B cell (primary cell): ENCODE data around the gene CSMD2. TPM values are rescaled to one million over a fixed set of nuclear protein-coding genes. Genes with fewer than 3 reads are reported as not detected.

Experiments used
- ATAC-seq: fragments of 200-7000 bp; cut with Tn5 transposase; one replicate; pipeline ENCODE4 v1.10.0; 2021; ENCODE audit warnings: low read depth, mild to moderate bottlenecking, moderate number of reproducible peaks, moderate library complexity
- CTCF ChIA-PET: fragments of 350-600 bp; sonication (Branson Sonifier 250); formaldehyde crosslinking; loops from one replicate; lab custom pipeline; 2021; ENCODE audit warnings: antibody characterized with exemption, inconsistent platforms; lab: Charles Lee
- POLR2A ChIA-PET: fragments of 350-600 bp; sonication (Branson Sonifier 250); formaldehyde crosslinking; loops from one replicate; lab custom pipeline; 2021; ENCODE audit warnings: antibody characterized with exemption; lab: Charles Lee
- DNase-seq: peaks from one replicate; pipeline ENCODE4 v3.0.0; 2013
- H2AFZ ChIP-seq: 2 replicates; pipeline ENCODE4 v1.6.1; 2012; ENCODE audit warnings: mild to moderate bottlenecking, low read depth, low read length; ENCODE audit not compliant: insufficient read depth, poor library complexity, severe bottlenecking
- H3K27ac ChIP-seq, 2 donors: 1 replicate in 1 of 2; 2 replicates in 1 of 2; pipeline ENCODE4 v1.5.1; 2012 to 2013; ENCODE audit warnings: low read length in 2 of 2, mild to moderate bottlenecking in 2 of 2, moderate library complexity in 1 of 2
- H3K27me3 ChIP-seq, 4 experiments: fragments of 200-600 bp in 1 of 4; sonication (generic) in 1 of 4; replicated peaks in 1 of 4; 1 replicate in 2 of 4; 2 replicates in 2 of 4; pipeline versions ENCODE4 v1.6.1 to v1.7.0; 2013 to 2016; ENCODE audit warnings: low read length in 3 of 4, mild to moderate bottlenecking in 2 of 4, mixed read lengths in 1 of 4, moderate library complexity in 1 of 4; ENCODE audit not compliant: insufficient read depth in 4 of 4, control insufficient read depth in 3 of 4; ENCODE audit errors: control extremely low read depth in 1 of 4
- H3K36me3 ChIP-seq, 2 experiments: replicated peaks in 1 of 2; 1 replicate in 1 of 2; 2 replicates in 1 of 2; pipeline versions ENCODE4 v1.6.1 to v1.7.1; 2013; ENCODE audit warnings: low read length in 1 of 2; ENCODE audit not compliant: insufficient read depth in 2 of 2, control insufficient read depth in 1 of 2; ENCODE audit errors: control extremely low read depth in 1 of 2, extremely low read depth in 1 of 2
- H3K4me1 ChIP-seq, 2 donors: fragments of 200-600 bp in 1 of 2; sonication (generic) in 1 of 2; 1 replicate in 1 of 2; 2 replicates in 1 of 2; pipeline versions ENCODE4 v1.5.1 to v1.6.1; 2013 to 2017; ENCODE audit warnings: low read length in 2 of 2; ENCODE audit not compliant: control insufficient read depth in 2 of 2, insufficient read depth in 2 of 2
- H3K4me2 ChIP-seq: replicated peaks from 2 replicates; pipeline ENCODE3; 2012; ENCODE audit warnings: mild to moderate bottlenecking, low read depth, low read length; ENCODE audit not compliant: poor library complexity, severe bottlenecking
- H3K4me3 ChIP-seq, 5 experiments: fragments of 200-600 bp in 1 of 5; sonication (generic) in 1 of 5; 1 replicate in 3 of 5; 2 replicates in 2 of 5; pipeline versions ENCODE4 v1.5.1 to v1.7.0; 2011 to 2016; ENCODE audit warnings: low read length in 4 of 5, mild to moderate bottlenecking in 4 of 5, low read depth in 2 of 5, control low read depth in 1 of 5, moderate library complexity in 1 of 5; ENCODE audit not compliant: insufficient read depth in 1 of 5; ENCODE audit errors: control extremely low read depth in 1 of 5, extremely low read depth in 1 of 5
- H3K79me2 ChIP-seq: fragments of 200-600 bp; sonication (generic); one replicate; pipeline ENCODE4 v1.6.0; 2016; ENCODE audit warnings: low read length; ENCODE audit not compliant: control insufficient read depth, insufficient read depth
- H3K9ac ChIP-seq: fragments of 200-600 bp; sonication (generic); 2 replicates; pipeline ENCODE4 v1.6.1; 2017; ENCODE audit warnings: mild to moderate bottlenecking, low read length, moderate library complexity
- H3K9me3 ChIP-seq, 3 donors: one replicate each; pipeline versions ENCODE4 v1.6.1 to v1.7.1; 2013; ENCODE audit warnings: low read length in 2 of 3; ENCODE audit not compliant: control insufficient read depth in 2 of 3, insufficient read depth in 1 of 3; ENCODE audit errors: control extremely low read depth in 1 of 3
- H4K20me1 ChIP-seq: 2 replicates; pipeline ENCODE4 v1.6.0; 2012; ENCODE audit warnings: mild to moderate bottlenecking, low read length; ENCODE audit not compliant: insufficient read depth, control insufficient read depth, poor library complexity, severe bottlenecking
- H3K27ac Mint-ChIP-seq: one replicate; pipeline ENCODE4 v1.8.0; 2021; ENCODE audit warnings: mixed read lengths
- H3K27me3 Mint-ChIP-seq: one replicate; pipeline ENCODE4 v1.8.0; 2021; ENCODE audit warnings: mixed read lengths
- H3K4me1 Mint-ChIP-seq: one replicate; pipeline ENCODE4 v1.8.0; 2021; ENCODE audit warnings: mixed read lengths
- H3K4me3 Mint-ChIP-seq: one replicate; pipeline ENCODE4 v1.8.0; 2021; ENCODE audit warnings: mixed read lengths
- H3K9me3 Mint-ChIP-seq: one replicate; pipeline ENCODE4 v1.8.0; 2022; ENCODE audit warnings: mixed read lengths; ENCODE audit not compliant: insufficient read depth
- CTCF ChIP-seq: fragments of 200-600 bp; IDR thresholded peaks from one replicate; pipeline ENCODE4 v1.8.0; 2022; ENCODE audit warnings: antibody characterized with exemption, mild to moderate bottlenecking
- EZH2 ChIP-seq: IDR thresholded peaks from 2 replicates; pipeline ENCODE4 v1.6.1; 2012; ENCODE audit warnings: borderline replicate concordance, low read depth, mild to moderate bottlenecking, moderate library complexity, low read length; ENCODE audit not compliant: insufficient read depth, poor library complexity, severe bottlenecking
- WGBS: methylation state at CpG from one replicate; pipeline ENCODE4 v1.1.5; 2013; ENCODE audit warnings: missing lambda C conversion rate; ENCODE audit not compliant: insufficient coverage; 5-methylcytosine and 5-hydroxymethylcytosine counted together
- intact Hi-C: fragments of 100-400 bp; cut with micrococcal nuclease; formaldehyde crosslinking; loops from one replicate; pipeline ENCODE4 v1.10.0; 2022
- polyA plus RNA-seq: library from polyadenylated mRNA; depleted of rRNA; stranded (reverse); fragments of >200 nt; gene quantifications from 2 replicates; pipeline ENCODE4 v1.2.3, GENCODE V29; 2012
- total RNA-seq, 2 donors: library from RNA; stranded (reverse); fragments of 120-200 nt in 1 of 2; gene quantifications; 1 replicate in 1 of 2; 2 replicates in 1 of 2; pipeline versions ENCODE4 v1.2.3 to v1.2.4, GENCODE V29; 2013 to 2022

Gene CSMD2
- total and polyA plus RNA-seq, 2 donors (not counting 1 experiment from before 2014, with no cell fraction given), result not detected

GRCh38 chr1:33725556-33726160, 439.4 kb downstream of the CSMD2 start:
- Histone ChIP-seq H3K36me3 (no peaks in the 10 kb centered on the region), H4K20me1 (no peaks in the 10 kb centered on the region), H2AFZ (no peak overlapping the region), H3K27me3 (no peaks in the 10 kb centered on the region), H3K79me2 (no peaks in the 10 kb centered on the region), H3K4me2 (no peak overlapping the region), H3K9me3 (no peaks in the 10 kb centered on the region), H3K4me3 (no peak overlapping the region), H3K27ac (no peak overlapping the region), H3K4me1 (no peaks in the 10 kb centered on the region), H3K9ac (no peak overlapping the region)
- DNase-seq (no peak), ATAC-seq (no peak)
- ChIA-PET CTCF (no interaction called here), POLR2A (no interaction called here)
- Mint-ChIP-seq H3K27ac (no peak overlapping the region), H3K4me3 (no peak overlapping the region), H3K9me3 (no peaks in the 10 kb centered on the region), H3K4me1 (no peaks in the 10 kb centered on the region), H3K27me3 (no peaks in the 10 kb centered on the region)
- intact Hi-C loops, result no loop called here
- WGBS, result 93% methylated on average over 4 of the region's 4 CpGs
- TF ChIP-seq EZH2, result no peak
- TF ChIP-seq CTCF, result no peak

- ChIA-PET CTCF (no interaction called here), POLR2A (no interaction called here)
- Histone ChIP-seq H3K9ac (no peak overlapping the region), H2AFZ (no peak overlapping the region), H3K4me2 (no peak overlapping the region), H3K4me3 (no peak overlapping the region), H3K36me3 (no peaks in the 10 kb centered on the region), H3K9me3 (no peaks in the 10 kb centered on the region), H3K79me2 (no peaks in the 10 kb centered on the region), H3K4me1 (no peaks in the 10 kb centered on the region), H3K27me3 (no peaks in the 10 kb centered on the region), H3K27ac (no peak overlapping the region), H4K20me1 (no peaks in the 10 kb centered on the region)
- DNase-seq (no peak), ATAC-seq (no peak)
- Mint-ChIP-seq H3K27ac (no peak overlapping the region), H3K4me1 (no peaks in the 10 kb centered on the region), H3K9me3 (no peaks in the 10 kb centered on the region), H3K4me3 (no peak overlapping the region), H3K27me3 (no peaks in the 10 kb centered on the region)
- no peak for TF ChIP-seq CTCF
- no peak for TF ChIP-seq EZH2
- intact Hi-C loops, result no loop called here
- 96% methylated on average over 8 of the region's 8 CpGs for WGBS
Measured at GRCh38 chr1:33725037-33725436, 440.0 kb downstream of the CSMD2 start.
